ENCODE data around the gene DUSP16. TPM values are rescaled to one million over a fixed set of nuclear protein-coding genes. Genes with fewer than 3 reads are reported as not detected.

DUSP16 gene
- total RNA-seq, 3 donors from 2014 or later (not counting 1 experiment from before 2014, with no cell fraction given), result 6.9 to 19.9 (median 10.0) TPM

- no peak for TF ChIP-seq CTCF (IDR thresholded peaks at IDR 0.05)
- H3K36me3 ChIP-seq (ENCODE audit: control insufficient read depth, insufficient read depth, low read length), result peaks cover 8% of the 10 kb centered on the region
- no peaks in the 10 kb centered on the region for H3K9me3 ChIP-seq (ENCODE audit: control insufficient read depth, insufficient read depth, low read length)
- no peaks in the 10 kb centered on the region for H3K36me3 Mint-ChIP-seq
- WGBS (ENCODE audit: insufficient coverage), result 98% methylated on average over 7 of the region's 8 CpGs
- no peaks in the 10 kb centered on the region for H3K27me3 ChIP-seq (ENCODE audit: control insufficient read depth, insufficient read depth, low read length)
- no peaks in the 10 kb centered on the region for H3K4me1 Mint-ChIP-seq
- intact Hi-C loops (cut with micrococcal nuclease), result no loop called here
- DNase-seq (no peak), ATAC-seq (no peak)
- no peak overlapping the region for H3K27ac ChIP-seq (ENCODE audit: low read length)
- no peak overlapping the region for H3K27ac Mint-ChIP-seq
- H3K4me3 Mint-ChIP-seq, result no peak overlapping the region
- H3K4me3 ChIP-seq (ENCODE audit: low read length), result no peak overlapping the region
- H3K9me3 Mint-ChIP-seq, result no peaks in the 10 kb centered on the region
- H3K4me1 ChIP-seq (ENCODE audit: control insufficient read depth, insufficient read depth, low read length), result no peaks in the 10 kb centered on the region
- H3K27me3 Mint-ChIP-seq (ENCODE audit: low read depth in 2 of 2), result no peaks in the 10 kb centered on the region
Observed at GRCh38 chr12:12521044-12521485, 41.6 kb downstream of the DUSP16 start.

DNA sequence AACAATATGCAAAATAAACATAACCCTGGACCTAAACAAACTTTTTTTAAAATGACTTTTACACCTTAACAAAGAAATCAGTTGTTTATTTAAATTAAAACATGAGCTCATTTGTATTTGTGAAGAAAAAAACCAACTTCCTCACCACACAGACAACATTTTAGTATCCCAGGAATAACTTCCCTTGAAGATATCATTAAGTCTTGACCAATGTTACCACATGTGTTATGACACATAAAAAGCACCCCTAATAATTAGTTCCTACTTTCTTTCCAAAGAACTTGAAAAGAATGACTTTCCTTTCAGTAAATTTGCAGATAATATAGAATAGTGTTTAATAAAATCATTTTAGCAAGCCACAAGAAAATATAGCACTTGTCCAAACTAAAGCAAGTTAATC is 42.4 kb downstream of the DUSP16 start:
- no peaks in the 10 kb centered on the region for H3K4me1 Mint-ChIP-seq
- H3K4me3 ChIP-seq (ENCODE audit: low read length), result no peak overlapping the region
- H3K9me3 ChIP-seq (ENCODE audit: control insufficient read depth, insufficient read depth, low read length), result no peaks in the 10 kb centered on the region
- no peak for ATAC-seq
- TF ChIP-seq CTCF (IDR thresholded peaks at IDR 0.05), result no peak
- no peak overlapping the region for H3K4me3 Mint-ChIP-seq
- no peak overlapping the region for H3K27ac ChIP-seq (ENCODE audit: low read length)
- peaks cover 8% of the 10 kb centered on the region for H3K36me3 ChIP-seq (ENCODE audit: control insufficient read depth, insufficient read depth, low read length)
- H3K4me1 ChIP-seq (ENCODE audit: control insufficient read depth, insufficient read depth, low read length), result no peaks in the 10 kb centered on the region
- H3K27me3 Mint-ChIP-seq (ENCODE audit: low read depth in 2 of 2), result no peaks in the 10 kb centered on the region
- no peaks in the 10 kb centered on the region for H3K36me3 Mint-ChIP-seq
- intact Hi-C loops (cut with micrococcal nuclease), result no loop called here
- H3K9me3 Mint-ChIP-seq, result no peaks in the 10 kb centered on the region
- H3K27ac Mint-ChIP-seq, result no peak overlapping the region
- DNase-seq, result no peak
- H3K27me3 ChIP-seq (ENCODE audit: control insufficient read depth, insufficient read depth, low read length), result no peaks in the 10 kb centered on the region

- no peak overlapping the region for H3K4me3 ChIP-seq (ENCODE audit: low read length)
- Mint-ChIP-seq H3K36me3 (no peaks in the 10 kb centered on the region), H3K27ac (no peak overlapping the region), H3K27me3 (ENCODE audit: low read depth in 2 of 2) (no peaks in the 10 kb centered on the region), H3K9me3 (no peaks in the 10 kb centered on the region), H3K4me3 (no peak overlapping the region), H3K4me1 (no peaks in the 10 kb centered on the region)
- no peak overlapping the region for H3K27ac ChIP-seq (ENCODE audit: low read length)
- DNase-seq (no peak), ATAC-seq (no peak)
- intact Hi-C loops (cut with micrococcal nuclease), result no loop called here
- no peaks in the 10 kb centered on the region for H3K27me3 ChIP-seq (ENCODE audit: control insufficient read depth, insufficient read depth, low read length)
- H3K4me1 ChIP-seq (ENCODE audit: control insufficient read depth, insufficient read depth, low read length), result no peaks in the 10 kb centered on the region
- 94% methylated on average over 3 of the region's 4 CpGs for WGBS (ENCODE audit: insufficient coverage)
- no peaks in the 10 kb centered on the region for H3K9me3 ChIP-seq (ENCODE audit: control insufficient read depth, insufficient read depth, low read length)
- no peak for TF ChIP-seq CTCF (IDR thresholded peaks at IDR 0.05)
- peaks cover 8% of the 10 kb centered on the region for H3K36me3 ChIP-seq (ENCODE audit: control insufficient read depth, insufficient read depth, low read length)
Observed at GRCh38 chr12:12519354-12519998, 43.2 kb downstream of the DUSP16 start.

DNA sequence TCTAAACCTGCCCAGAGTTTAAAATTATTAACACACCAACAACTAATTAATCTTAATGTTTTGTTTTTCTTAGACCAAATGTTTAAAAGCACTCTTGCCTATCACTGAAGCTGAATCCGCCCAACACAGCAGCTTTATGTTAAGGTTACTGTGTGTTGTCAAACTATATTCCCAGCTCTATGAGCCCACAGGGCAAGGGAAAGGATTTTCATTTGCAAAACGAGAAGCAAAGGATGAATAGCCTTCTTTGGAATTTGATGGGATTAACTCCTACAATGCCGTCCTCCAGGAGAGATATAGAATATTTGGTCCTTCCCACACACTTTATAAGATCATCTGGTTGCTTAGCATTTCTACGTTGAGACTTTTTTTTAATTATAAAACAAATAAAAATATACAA is 43.7 kb downstream of the DUSP16 start:
- Mint-ChIP-seq H3K4me1 (no peaks in the 10 kb centered on the region), H3K4me3 (no peak overlapping the region), H3K27ac (no peak overlapping the region), H3K27me3 (ENCODE audit: low read depth in 2 of 2) (no peaks in the 10 kb centered on the region), H3K36me3 (no peaks in the 10 kb centered on the region), H3K9me3 (no peaks in the 10 kb centered on the region)
- WGBS (ENCODE audit: insufficient coverage), result 75% methylated on average over 3 of the region's 4 CpGs
- no peaks in the 10 kb centered on the region for H3K4me1 ChIP-seq (ENCODE audit: control insufficient read depth, insufficient read depth, low read length)
- no peak overlapping the region for H3K4me3 ChIP-seq (ENCODE audit: low read length)
- no peak overlapping the region for H3K27ac ChIP-seq (ENCODE audit: low read length)
- no peaks in the 10 kb centered on the region for H3K27me3 ChIP-seq (ENCODE audit: control insufficient read depth, insufficient read depth, low read length)
- H3K36me3 ChIP-seq (ENCODE audit: control insufficient read depth, insufficient read depth, low read length), result peaks cover 8% of the 10 kb centered on the region
- H3K9me3 ChIP-seq (ENCODE audit: control insufficient read depth, insufficient read depth, low read length), result no peaks in the 10 kb centered on the region
- ATAC-seq (no peak), DNase-seq (no peak)
- TF ChIP-seq CTCF (IDR thresholded peaks at IDR 0.05), result no peak
- intact Hi-C loops (cut with micrococcal nuclease), result no loop called here
